DND-41 (cell line): ENCODE data around the gene MAP6.

Experiments used
- EZH2 ChIP-seq: IDR thresholded peaks from 3 replicates; pipeline ENCODE4 v1.6.1; 2012; ENCODE audit warnings: borderline replicate concordance, low read depth, mild to moderate bottlenecking, moderate library complexity, low read length, inconsistent platforms; ENCODE audit not compliant: severe bottlenecking
- TF ChIP-seq, protein P1 (sequence below): IDR thresholded peaks from 2 replicates; pipeline ENCODE4 v1.5.1; 2012; ENCODE audit warnings: borderline replicate concordance, low read length, moderate library complexity, mild to moderate bottlenecking; ENCODE audit not compliant: poor library complexity, severe bottlenecking; ENCODE audit errors: extremely low read depth

DNA sequence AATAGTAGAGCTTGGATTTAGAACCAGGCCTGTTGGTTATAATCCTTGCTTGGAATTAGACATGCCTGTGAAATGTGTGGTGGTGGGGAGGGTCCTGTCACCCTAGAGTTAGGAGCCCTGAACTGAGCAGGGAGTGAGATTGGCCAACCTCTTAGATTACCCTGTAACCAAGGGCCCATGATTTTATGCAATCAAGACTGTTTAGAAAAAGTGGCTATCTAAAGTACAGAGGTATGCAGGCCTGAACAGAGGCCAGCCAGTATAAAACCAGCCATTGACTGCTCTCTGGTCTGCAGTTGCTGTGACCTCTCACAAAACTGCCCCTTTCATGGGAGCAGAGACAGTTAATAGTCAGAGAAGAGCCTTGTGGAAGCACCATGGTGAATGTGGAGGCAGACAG is 70.6 kb downstream of the MAP6 start:
- TF ChIP-seq, protein P1, sequence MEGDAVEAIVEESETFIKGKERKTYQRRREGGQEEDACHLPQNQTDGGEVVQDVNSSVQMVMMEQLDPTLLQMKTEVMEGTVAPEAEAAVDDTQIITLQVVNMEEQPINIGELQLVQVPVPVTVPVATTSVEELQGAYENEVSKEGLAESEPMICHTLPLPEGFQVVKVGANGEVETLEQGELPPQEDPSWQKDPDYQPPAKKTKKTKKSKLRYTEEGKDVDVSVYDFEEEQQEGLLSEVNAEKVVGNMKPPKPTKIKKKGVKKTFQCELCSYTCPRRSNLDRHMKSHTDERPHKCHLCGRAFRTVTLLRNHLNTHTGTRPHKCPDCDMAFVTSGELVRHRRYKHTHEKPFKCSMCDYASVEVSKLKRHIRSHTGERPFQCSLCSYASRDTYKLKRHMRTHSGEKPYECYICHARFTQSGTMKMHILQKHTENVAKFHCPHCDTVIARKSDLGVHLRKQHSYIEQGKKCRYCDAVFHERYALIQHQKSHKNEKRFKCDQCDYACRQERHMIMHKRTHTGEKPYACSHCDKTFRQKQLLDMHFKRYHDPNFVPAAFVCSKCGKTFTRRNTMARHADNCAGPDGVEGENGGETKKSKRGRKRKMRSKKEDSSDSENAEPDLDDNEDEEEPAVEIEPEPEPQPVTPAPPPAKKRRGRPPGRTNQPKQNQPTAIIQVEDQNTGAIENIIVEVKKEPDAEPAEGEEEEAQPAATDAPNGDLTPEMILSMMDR: no peak
- TF ChIP-seq EZH2: no peak
